Activated T-cell treated with anti-CD3 and anti-CD28 coated beads for 24 hours (primary cell): ENCODE results near the gene MFSD12.
"Not testable (repeated sequence)": the region's sequence is repeated elsewhere in the genome, so short reads cannot be mapped to it uniquely, and the experiment has no call there.

Experiments used
- DNase-seq: peaks from one replicate; pipeline ENCODE4 v3.0.0-alpha.2; 2020; ENCODE audit warnings: low read depth

The MFSD12 gene

GRCh38 chr19:3536429-3537100, 20.8 kb downstream of the MFSD12 start:
- DNase-seq: no peak

- no peak for DNase-seq
Observed at GRCh38 chr19:3535981-3536380, 21.4 kb downstream of the MFSD12 start.

DNA sequence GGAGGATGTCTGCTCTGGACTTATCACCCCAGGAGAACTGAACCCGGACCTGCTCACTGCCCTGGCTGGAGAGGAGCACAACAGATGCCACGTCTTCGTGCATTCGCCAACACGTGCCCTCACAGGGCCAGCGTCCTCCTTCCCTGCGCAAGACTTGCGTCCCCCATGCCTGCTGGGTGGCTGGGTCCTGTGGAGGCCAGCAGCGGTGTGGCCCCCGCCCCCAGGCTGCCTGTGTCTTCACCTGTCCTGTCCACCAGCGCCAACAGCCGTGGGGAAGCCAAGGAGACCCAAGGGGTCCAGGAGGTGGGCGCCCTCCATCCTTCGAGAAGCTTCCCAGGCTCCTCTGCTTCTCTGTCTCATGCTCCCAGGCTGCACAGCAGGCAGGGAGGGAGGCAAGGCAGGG, 21.8 kb downstream of the MFSD12 start:
- no peak for DNase-seq

GRCh38 chr19:3535235-3535535, 22.2 kb downstream of the MFSD12 start:
- no peak for DNase-seq

GRCh38 chr19:3534375-3535234, 22.8 kb downstream of the MFSD12 start:
- DNase-seq: no peak

DNA sequence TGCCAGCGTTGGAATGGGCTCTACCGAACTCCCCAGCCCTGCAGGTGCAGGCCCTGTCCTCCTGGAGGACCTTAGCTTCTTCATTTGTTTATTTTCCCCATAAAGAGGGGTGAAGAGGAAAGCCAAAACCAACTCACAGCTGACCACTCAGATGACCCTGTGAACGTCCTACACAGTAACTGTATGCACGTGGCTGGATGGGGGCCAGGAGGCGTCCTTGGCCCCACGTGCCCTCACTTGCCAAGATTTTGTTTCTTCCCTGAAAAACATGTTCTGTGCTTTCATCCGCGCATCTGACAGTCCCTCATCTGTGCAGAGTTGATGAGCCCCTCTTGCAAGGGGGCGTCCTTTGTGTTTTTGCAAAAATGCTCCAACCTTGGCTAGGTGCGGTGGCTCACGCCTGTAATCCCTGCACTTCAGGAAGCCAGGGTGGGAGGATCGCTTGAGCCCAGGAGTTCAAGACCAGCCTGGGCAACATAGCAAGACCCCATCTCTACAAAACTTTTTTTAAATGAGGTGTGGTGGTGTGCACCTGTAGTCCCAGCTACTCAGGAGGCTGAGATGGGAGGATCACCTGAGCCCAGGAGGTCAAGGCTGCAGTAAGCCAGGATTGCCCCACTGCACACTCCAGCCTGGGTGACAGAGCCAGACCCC, 23.7 kb downstream of the MFSD12 start:
- DNase-seq: no peak

DNA sequence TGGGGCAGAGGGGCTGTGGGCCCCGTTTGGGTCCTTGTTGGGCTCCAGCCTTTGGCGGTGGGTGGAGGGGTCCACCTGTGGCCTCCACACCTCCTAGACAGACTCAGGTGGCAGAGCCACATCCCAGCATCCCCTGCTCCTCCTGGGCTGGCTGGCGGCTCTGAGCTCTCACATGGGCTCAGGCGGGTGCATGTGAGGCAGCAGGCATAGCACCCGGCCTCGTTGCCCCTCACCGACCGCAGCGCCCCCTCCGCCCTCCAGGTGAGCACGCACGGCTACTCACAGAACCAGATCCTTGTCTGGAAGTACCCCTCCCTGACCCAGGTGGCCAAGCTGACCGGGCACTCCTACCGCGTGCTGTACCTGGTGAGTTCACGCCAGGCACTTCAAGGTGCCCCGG, 24.4 kb downstream of the MFSD12 start:
- DNase-seq: no peak

DNA sequence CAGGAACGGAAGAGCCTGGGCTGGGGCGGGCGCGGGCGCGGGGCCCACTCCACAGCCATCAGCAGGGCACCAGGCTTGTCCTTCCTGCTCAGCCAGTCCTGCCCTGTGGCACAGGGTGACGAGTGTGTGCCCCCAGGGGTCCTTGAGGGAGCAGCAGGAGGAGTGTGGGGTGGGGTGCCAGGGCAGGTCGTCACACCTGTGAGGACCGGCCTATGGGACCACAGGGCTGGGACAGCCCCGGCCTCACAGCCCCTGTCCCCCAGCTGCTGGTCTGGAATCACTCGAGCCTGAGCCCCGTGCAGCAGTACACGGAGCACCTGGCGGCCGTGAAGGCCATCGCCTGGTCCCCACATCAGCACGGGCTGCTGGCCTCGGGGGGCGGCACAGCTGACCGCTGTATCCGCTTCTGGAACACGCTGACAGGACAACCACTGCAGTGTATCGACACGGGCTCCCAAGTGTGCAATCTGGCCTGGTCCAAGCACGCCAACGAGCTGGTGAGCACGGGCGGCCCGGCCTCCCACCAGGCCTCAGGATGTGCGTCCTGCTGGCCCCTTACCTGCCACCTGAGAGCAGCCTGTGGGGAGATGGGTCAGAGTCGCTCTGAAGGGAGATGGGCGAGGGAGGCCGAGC, 25.1 kb downstream of the MFSD12 start:
- no peak for DNase-seq

DNA sequence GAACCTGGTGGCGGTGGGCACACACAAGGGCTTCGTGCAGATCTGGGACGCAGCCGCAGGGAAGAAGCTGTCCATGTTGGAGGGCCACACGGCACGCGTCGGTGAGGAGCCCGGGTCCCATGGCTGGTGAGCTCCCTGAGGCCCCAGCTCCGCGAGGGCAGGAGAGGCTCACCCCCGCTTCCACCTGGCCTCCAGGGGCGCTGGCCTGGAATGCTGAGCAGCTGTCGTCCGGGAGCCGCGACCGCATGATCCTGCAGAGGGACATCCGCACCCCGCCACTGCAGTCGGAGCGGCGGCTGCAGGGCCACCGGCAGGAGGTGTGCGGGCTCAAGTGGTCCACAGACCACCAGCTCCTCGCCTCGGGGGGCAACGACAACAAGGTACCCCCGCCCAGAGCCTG, 25.7 kb downstream of the MFSD12 start:
- DNase-seq: no peak

- DNase-seq: no peak
Observed at GRCh38 chr19:3530389-3530788, 27.0 kb downstream of the MFSD12 start.

GRCh38 chr19:3529299-3529698, 28.1 kb downstream of the MFSD12 start:
- not testable (repeated sequence) for DNase-seq

- DNase-seq: no peak
Observed at GRCh38 chr19:3528539-3529211, 28.7 kb downstream of the MFSD12 start.

GRCh38 chr19:3528080-3528479, 29.3 kb downstream of the MFSD12 start:
- no peak for DNase-seq

DNA sequence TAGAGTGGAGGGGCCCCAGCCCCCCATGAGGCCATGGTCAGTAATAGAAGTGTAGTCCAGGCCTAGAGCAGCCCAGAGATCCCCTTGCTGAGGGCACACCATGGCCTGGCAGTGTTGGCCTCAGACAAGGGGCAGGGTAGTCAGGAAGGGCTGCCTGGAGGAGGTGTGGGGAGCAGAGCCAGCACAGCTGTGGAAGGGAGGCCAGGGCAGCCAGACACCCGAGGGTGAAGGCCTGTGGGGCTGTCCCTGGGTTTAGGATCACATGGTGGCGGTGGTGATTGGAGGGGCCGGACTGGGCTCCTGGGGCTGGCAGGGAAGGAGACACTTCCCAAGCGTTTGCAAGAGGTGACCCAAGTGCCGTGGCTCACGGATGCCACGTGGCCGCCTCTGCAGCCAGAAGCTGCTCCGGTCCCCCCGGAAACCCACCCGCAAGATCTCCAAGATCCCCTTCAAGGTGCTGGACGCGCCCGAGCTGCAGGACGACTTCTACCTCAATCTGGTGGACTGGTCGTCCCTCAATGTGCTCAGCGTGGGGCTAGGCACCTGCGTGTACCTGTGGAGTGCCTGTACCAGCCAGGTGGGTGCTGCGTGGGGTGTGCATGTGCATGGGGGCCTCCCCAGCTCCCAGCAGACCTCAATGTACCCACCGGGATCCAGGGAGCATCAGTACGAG, 30.0 kb downstream of the MFSD12 start:
- DNase-seq: no peak

DNA sequence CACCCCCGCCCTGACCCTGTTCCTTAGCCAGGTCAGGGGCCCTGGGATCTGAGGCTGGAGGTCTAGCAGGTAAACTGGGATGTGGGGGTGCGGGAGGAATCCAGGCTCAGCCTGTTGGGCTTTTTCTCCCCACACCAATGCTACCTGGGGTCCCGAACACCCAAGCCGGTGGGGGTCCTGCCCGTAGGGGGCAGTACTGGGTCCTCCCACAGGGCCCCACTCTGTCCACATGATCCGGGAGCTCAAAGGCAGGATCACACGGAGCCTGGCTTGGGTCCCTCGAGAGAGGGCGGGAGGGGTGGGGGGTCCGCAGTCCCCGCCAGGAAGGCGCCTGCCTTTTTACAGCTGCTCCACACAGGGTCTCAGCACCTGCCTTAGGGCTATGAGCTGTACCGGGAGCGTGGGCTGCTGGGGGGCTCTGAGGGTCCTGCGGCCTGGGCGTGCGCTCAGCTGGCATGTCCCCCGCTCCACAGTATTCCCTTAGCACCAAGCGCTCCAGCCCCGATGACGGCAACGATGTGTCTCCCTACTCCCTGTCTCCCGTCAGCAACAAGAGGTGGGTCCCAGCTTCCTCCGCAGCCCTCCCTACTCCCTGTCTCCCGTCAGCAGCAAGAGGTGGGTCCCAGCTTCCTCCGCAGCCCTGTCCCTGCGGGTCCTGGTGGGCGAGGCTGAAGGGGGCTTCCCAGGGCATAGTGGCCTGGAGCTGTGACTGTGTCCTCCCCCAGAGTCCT, 30.7 kb downstream of the MFSD12 start:
- no peak for DNase-seq

- DNase-seq: no peak
Observed at GRCh38 chr19:3524904-3525451, 32.4 kb downstream of the MFSD12 start.

- DNase-seq: no peak
Observed at GRCh38 chr19:3524078-3524842, 33.1 kb downstream of the MFSD12 start.

- no peak for DNase-seq
Observed at GRCh38 chr19:3523361-3524077, 33.9 kb downstream of the MFSD12 start.
